Skeletal muscle tissue (tissue), 5 donors: ENCODE data around the gene EMSY. TPM values are rescaled to one million over a fixed set of nuclear protein-coding genes. Genes with fewer than 3 reads are reported as not detected.
A peak's percentile ranks its signal among the peaks of the same experiment; 100 is the strongest.

Experiments
- H3K27ac ChIP-seq: one replicate; pipeline ENCODE4 v1.7.0; 2013; ENCODE audit warnings: mild to moderate bottlenecking, low read depth, low read length, inconsistent platforms
- H3K27me3 ChIP-seq, 3 donors: one replicate each; pipeline ENCODE4 v1.7.0; 2013; ENCODE audit warnings: low read length in 3 of 3; ENCODE audit not compliant: control insufficient read depth in 3 of 3, insufficient read depth in 3 of 3
- H3K36me3 ChIP-seq, 3 donors: one replicate each; pipeline ENCODE4 v1.7.0; 2013; ENCODE audit warnings: low read length in 3 of 3; ENCODE audit not compliant: control insufficient read depth in 3 of 3, insufficient read depth in 3 of 3
- H3K4me1 ChIP-seq, 3 donors: one replicate each; pipeline ENCODE4 v1.7.0; 2013; ENCODE audit warnings: low read length in 3 of 3, mild to moderate bottlenecking in 3 of 3; ENCODE audit not compliant: control insufficient read depth in 3 of 3, insufficient read depth in 3 of 3
- H3K4me3 ChIP-seq, 3 donors: one replicate each; pipeline ENCODE4 v1.7.0; 2013; ENCODE audit warnings: low read length in 3 of 3
- H3K9ac ChIP-seq, 3 donors: one replicate each; pipeline ENCODE4 v1.7.0; 2013; ENCODE audit warnings: low read length in 3 of 3, mild to moderate bottlenecking in 3 of 3, moderate library complexity in 2 of 3, low read depth in 1 of 3
- H3K9me3 ChIP-seq, 3 donors: one replicate each; pipeline ENCODE4 v1.7.0; 2013; ENCODE audit warnings: low read length in 3 of 3; ENCODE audit not compliant: control insufficient read depth in 3 of 3
- small RNA-seq: library from RNA; depleted of rRNA; stranded (forward); fragments of <200 nt; gene quantifications from one replicate; pipeline ENCODE3, GENCODE V24; 2014
- total RNA-seq: library from RNA; depleted of rRNA; stranded (reverse); fragments of >200 nt; gene quantifications from one replicate; pipeline ENCODE4 v1.2.3, GENCODE V29; 2014
- donor health status: Osteomylitis.

EMSY gene
- total RNA-seq, 1 donor from 2014 or later: 11.0 TPM

DNA sequence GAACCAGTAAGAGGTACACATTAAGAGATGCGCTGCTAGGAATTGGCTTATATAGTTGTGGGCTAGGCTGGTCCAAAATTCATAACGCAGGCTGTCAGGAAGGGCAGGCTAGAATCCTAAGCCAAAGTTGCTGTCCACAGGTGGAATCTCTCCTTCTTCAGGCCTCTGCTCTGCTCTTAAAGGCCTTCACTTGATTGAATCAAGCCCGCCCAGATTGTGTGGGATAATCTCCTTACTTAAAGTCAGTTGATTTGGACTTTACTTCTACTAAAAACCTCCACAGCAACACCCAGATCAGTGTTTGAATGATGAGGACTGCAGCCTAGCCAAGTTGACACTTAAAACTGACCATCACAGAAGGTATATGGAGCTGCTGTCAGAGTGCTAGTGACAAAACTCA lies 156.9 kb downstream of the EMSY start:
- Histone ChIP-seq H3K27me3 (no peaks in the 10 kb centered on the region), H3K9ac (no peak overlapping the region), H3K9me3 (no peaks in the 10 kb centered on the region), H3K4me1 (peaks cover 28 to 46% (median 35%) of the 10 kb centered on the region in 3 donors), H3K27ac (no peak overlapping the region), H3K36me3 (no peaks in the 10 kb centered on the region), H3K4me3 (no peak overlapping the region)

DNA sequence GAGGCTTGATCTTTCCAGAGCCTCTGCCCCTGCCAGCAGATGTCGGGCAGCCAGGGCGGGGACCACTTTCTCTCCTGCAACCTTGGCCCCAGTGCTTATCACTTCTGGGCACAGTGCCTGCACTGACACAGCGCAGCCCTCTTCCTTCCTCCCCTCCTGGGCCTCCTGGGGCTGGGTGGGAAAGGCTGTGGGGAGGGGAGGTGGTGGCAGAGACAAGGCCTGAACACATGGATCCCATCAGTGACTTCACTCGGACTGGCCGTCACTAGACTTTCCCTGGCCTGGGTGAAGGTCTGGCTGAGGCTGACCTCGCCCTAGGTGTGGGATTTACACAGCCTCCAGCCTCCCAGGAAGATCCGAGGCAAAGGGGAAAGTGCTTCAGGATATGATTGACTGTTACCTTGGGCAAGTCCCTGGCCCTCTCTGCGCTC lies 157.6 kb downstream of the EMSY start:
- H3K36me3 ChIP-seq: no peaks in the 10 kb centered on the region
- H3K27me3 ChIP-seq: no peaks in the 10 kb centered on the region
- peak overlapping the region in 1 of 3 donors; percentile 33 for H3K9ac ChIP-seq
- no peak overlapping the region for H3K4me3 ChIP-seq
- H3K4me1 ChIP-seq: peaks cover 28 to 46% (median 35%) of the 10 kb centered on the region in 3 donors
- H3K27ac ChIP-seq: peak overlapping the region; percentile 40
- no peaks in the 10 kb centered on the region for H3K9me3 ChIP-seq

Small RNAs within 50 kb of the gene (small RNA-seq; reads per million reads assigned to genes)
- gene AP001189.2 (not detected), gene RF00019 (not detected)

Other genes starting within 250 kb of the EMSY start
- 18.3 TPM for gene WNT11, start 238.5 kb upstream of the EMSY start, total RNA-seq
- gene THAP12, start 63.9 kb upstream of the EMSY start, total RNA-seq: 35.5 TPM
- gene GVQW3, start 63.7 kb upstream of the EMSY start, total RNA-seq: 5.7 TPM
- 6.3 TPM for gene LRRC32, start 225.7 kb downstream of the EMSY start, total RNA-seq